Cardiac fibroblast (primary cell): ENCODE data around the gene SH3BP4.

ENCODE experiments used
- DNase-seq, 2 donors: peaks; one replicate each; pipeline versions ENCODE4 v3.0.0 to v3.0.0-alpha.2; 2010; ENCODE audit warnings: low read depth in 2 of 2
- H3K4me3 ChIP-seq, 2 donors: replicated peaks in 1 of 2; 1 replicate in 1 of 2; 2 replicates in 1 of 2; pipeline ENCODE4 v1.5.1; 2011; ENCODE audit warnings: low read depth in 2 of 2, low read length in 2 of 2, mild to moderate bottlenecking in 2 of 2, moderate library complexity in 1 of 2
- CTCF ChIP-seq: IDR thresholded peaks from one replicate; pipeline ENCODE4 v1.5.1; 2011; ENCODE audit warnings: low read depth, mild to moderate bottlenecking, low read length, inconsistent platforms

Gene SH3BP4

DNA sequence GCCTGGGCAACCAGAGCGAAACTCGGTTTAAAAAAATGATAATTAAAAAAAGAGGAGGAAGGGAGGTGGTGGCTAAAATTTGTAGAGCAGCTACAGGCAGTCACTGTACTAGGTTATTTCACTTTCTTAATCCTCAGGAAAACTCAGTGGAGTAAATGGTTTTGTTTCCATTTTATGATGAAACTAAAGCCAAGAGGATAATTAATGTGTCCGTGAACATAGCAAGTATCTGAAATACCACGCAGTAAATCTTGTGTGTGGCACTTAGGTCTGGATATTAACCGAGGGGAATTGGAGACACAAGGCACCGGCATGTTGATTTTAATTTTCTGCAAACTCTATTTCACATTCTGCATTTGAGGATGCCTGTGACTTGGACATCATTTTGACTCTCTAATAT is 14.5 kb downstream of the SH3BP4 start:
- no peak overlapping the region for H3K4me3 ChIP-seq
- TF ChIP-seq CTCF, result no peak
- DNase-seq, result no peak

- TF ChIP-seq CTCF, result no peak
- DNase-seq, result no peak
- H3K4me3 ChIP-seq, result no peak overlapping the region
These were observed 15.5 kb downstream of the SH3BP4 start for GRCh38 chr2:234967201-234967869.

GRCh38 chr2:234967870-234968208 is 16.0 kb downstream of the SH3BP4 start:
- DNase-seq, result no peak
- no peak overlapping the region for H3K4me3 ChIP-seq
- TF ChIP-seq CTCF, result no peak

DNA sequence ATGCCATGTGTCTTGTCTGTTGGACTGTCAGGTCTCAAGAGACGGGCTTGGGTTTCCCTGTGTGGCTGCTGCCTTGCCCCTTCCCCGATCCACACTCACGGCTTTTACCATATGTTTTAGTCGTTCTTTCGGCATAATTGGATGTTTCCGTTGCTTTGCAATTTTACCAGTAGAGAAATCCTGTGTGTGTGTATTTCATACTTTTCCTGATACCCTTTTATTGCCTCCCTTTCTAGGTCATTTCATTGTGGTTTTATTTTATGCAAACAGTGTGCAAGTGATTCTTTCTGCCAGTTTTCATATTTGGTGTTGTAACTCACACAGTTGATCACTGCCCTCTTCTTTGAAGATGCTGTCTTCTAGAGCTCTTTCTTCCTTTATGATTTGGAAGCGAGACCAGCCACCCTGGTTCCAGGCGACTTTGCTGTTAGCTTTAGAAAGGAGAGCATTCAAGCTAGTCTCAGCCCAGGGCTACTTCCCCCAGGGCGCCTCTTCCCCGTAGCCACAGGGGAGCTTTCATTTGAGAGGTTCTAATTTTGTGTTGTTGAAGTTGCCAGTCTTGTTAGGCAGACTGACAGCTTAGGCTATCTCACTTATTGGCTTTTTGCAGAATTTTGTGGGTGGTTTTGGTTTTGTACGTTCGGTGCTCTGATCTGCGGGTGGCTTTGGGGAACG is 17.0 kb downstream of the SH3BP4 start:
- DNase-seq, result no peak
- TF ChIP-seq CTCF, result no peak
- H3K4me3 ChIP-seq, result no peak overlapping the region

DNA sequence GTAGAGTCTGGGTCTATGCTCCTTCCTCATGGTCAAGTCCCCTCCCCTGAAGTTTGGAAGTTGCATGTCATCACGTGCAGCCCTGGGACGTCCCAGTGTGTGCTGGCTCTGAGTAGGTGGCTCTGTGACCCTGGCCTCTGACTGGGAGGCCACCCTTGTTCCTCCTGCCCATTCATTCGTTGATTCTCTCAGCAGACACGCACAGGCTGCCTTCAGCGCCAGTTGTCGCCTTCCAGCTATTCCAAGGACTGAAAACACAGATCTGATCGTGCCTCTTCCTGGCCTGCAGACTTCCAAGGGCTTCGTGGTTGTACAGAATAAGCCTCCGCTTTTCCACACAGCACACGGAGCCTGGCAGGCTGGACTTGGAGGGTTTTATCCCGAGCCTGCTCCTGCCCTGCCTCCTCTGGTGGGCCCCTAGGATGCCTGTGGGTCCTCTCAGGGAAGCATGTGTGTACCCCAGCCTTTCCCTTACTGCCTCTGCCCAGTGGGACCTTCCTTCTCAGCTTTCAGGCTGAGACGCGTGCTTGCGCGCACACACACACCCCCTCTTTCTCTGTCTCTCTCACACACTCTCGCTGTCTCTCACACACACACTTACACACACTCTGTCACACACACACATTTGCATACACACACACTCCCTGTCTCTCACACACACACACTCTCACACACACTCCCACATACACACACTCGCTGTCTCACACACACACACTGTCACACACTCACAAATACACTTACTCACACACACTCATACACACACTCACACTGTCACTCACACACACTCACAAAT is 17.7 kb downstream of the SH3BP4 start:
- no peak overlapping the region for H3K4me3 ChIP-seq
- no peak for DNase-seq
- TF ChIP-seq CTCF, result no peak

- DNase-seq, result no peak
- H3K4me3 ChIP-seq, result no peak overlapping the region
- TF ChIP-seq CTCF, result no peak
These were observed 18.3 kb downstream of the SH3BP4 start for GRCh38 chr2:234970099-234970440.
